Upper lobe of right lung (tissue), 1 donor: ENCODE results near the gene CMSS1. TPM values are rescaled to one million over a fixed set of nuclear protein-coding genes. Genes with fewer than 3 reads are reported as not detected.

Experiments used
- ATAC-seq: fragments of 200-7000 bp; cut with Tn5 transposase; one replicate; pipeline ENCODE4 v1.9.1; 2020; ENCODE audit warnings: mild to moderate bottlenecking, moderate library complexity
- DNase-seq: peaks from one replicate; pipeline ENCODE4 v3.0.0-alpha.2; 2020
- H3K27ac ChIP-seq: fragments of 200-600 bp; one replicate; pipeline ENCODE4 v1.8.0; 2022
- H3K27me3 ChIP-seq: fragments of 200-600 bp; one replicate; pipeline ENCODE4 v1.8.0; 2022; ENCODE audit warnings: mild to moderate bottlenecking
- H3K36me3 ChIP-seq: fragments of 200-600 bp; one replicate; pipeline ENCODE4 v1.8.0; 2022
- H3K4me1 ChIP-seq: fragments of 200-600 bp; one replicate; pipeline ENCODE4 v1.8.0; 2022
- H3K4me3 ChIP-seq: fragments of 200-600 bp; one replicate; pipeline ENCODE4 v1.8.0; 2022; ENCODE audit warnings: mild to moderate bottlenecking
- H3K9me3 ChIP-seq: fragments of 200-600 bp; one replicate; pipeline ENCODE4 v1.8.0; 2022
- CTCF ChIP-seq: fragments of 200-600 bp; IDR thresholded peaks from one replicate; pipeline ENCODE4 v1.8.0; 2022; ENCODE audit warnings: antibody characterized with exemption
- intact Hi-C: fragments of 100-400 bp; cut with DNase I; formaldehyde crosslinking; loops from one replicate; pipeline ENCODE4 v1.11.0; 2022
- total RNA-seq: library from RNA; stranded (reverse); fragmentation: NEBNext Ultra II Directional; extraction: Animal tissue kit (Norgen Biotek cat#: 25700); gene quantifications from one replicate; pipeline ENCODE4 v1.2.1, GENCODE V29; 2021
- donor health status: DM: no; HTN: yes; CAD: no; lungs with severe emphysema.

CMSS1 gene
- total RNA-seq, 1 donor from 2014 or later: 20.6 TPM

- TF ChIP-seq CTCF: no peak
- Histone ChIP-seq H3K27ac (no peak overlapping the region), H3K27me3 (no peaks in the 10 kb centered on the region), H3K9me3 (peaks cover 8% of the 10 kb centered on the region), H3K4me1 (peaks cover 10% of the 10 kb centered on the region), H3K4me3 (no peak overlapping the region), H3K36me3 (no peaks in the 10 kb centered on the region)
- ATAC-seq (no peak), DNase-seq (no peak)
- intact Hi-C loops: no loop called here
Measured at GRCh38 chr3:100155590-100155989, 337.9 kb downstream of the CMSS1 start.

- DNase-seq: no peak
- no peak for ATAC-seq
- intact Hi-C loops: no loop called here
- H3K9me3 ChIP-seq: peaks cover 8% of the 10 kb centered on the region
- no peaks in the 10 kb centered on the region for H3K36me3 ChIP-seq
- no peak overlapping the region for H3K27ac ChIP-seq
- TF ChIP-seq CTCF: no peak
- H3K4me1 ChIP-seq: peaks cover 10% of the 10 kb centered on the region
- no peak overlapping the region for H3K4me3 ChIP-seq
- H3K27me3 ChIP-seq: no peaks in the 10 kb centered on the region
Measured at GRCh38 chr3:100157685-100158084, 340.0 kb downstream of the CMSS1 start.

GRCh38 chr3:100158918-100159330 is 341.3 kb downstream of the CMSS1 start:
- intact Hi-C loops: no loop called here
- no peaks in the 10 kb centered on the region for H3K36me3 ChIP-seq
- H3K4me3 ChIP-seq: no peak overlapping the region
- no peaks in the 10 kb centered on the region for H3K27me3 ChIP-seq
- no peak for DNase-seq
- H3K4me1 ChIP-seq: peaks cover 10% of the 10 kb centered on the region
- TF ChIP-seq CTCF: no peak
- H3K27ac ChIP-seq: no peak overlapping the region
- H3K9me3 ChIP-seq: peaks cover 8% of the 10 kb centered on the region
- no peak for ATAC-seq

GRCh38 chr3:100159331-100160153 is 341.9 kb downstream of the CMSS1 start:
- H3K27ac ChIP-seq: peak overlapping the region; percentile 37
- intact Hi-C loops: no loop called here
- H3K4me3 ChIP-seq: no peak overlapping the region
- H3K36me3 ChIP-seq: no peaks in the 10 kb centered on the region
- peaks cover 10% of the 10 kb centered on the region for H3K4me1 ChIP-seq
- H3K27me3 ChIP-seq: no peaks in the 10 kb centered on the region
- ATAC-seq: no peak
- peaks cover 8% of the 10 kb centered on the region for H3K9me3 ChIP-seq
- no peak for DNase-seq
- no peak for TF ChIP-seq CTCF

- Histone ChIP-seq H3K36me3 (no peaks in the 10 kb centered on the region), H3K27me3 (no peaks in the 10 kb centered on the region), H3K27ac (no peak overlapping the region), H3K4me1 (peaks cover 10% of the 10 kb centered on the region), H3K9me3 (peaks cover 2% of the 10 kb centered on the region), H3K4me3 (no peak overlapping the region)
- intact Hi-C loops: no loop called here
- TF ChIP-seq CTCF: no peak
- DNase-seq (no peak), ATAC-seq (no peak)
Measured at GRCh38 chr3:100160521-100160920, 342.9 kb downstream of the CMSS1 start.
